SK-N-SH (cell line): ENCODE measurements around the gene TMEM106C. TPM values are rescaled to one million over a fixed set of nuclear protein-coding genes. Genes with fewer than 3 reads are reported as not detected.

Experiments used
- CTCF ChIA-PET: fragments of 300-600, 350-600 bp; formaldehyde crosslinking; extraction: SDS; loops from one replicate; lab custom pipeline; 2021; lab: Yijun Ruan, JAX
- POLR2A ChIA-PET: fragments of 350-600 bp; sonication (Branson Sonifier 250); formaldehyde crosslinking; extraction: SDS; loops from one replicate; lab custom pipeline; 2020; ENCODE audit warnings: antibody characterized with exemption, inconsistent platforms; lab: Yijun Ruan, JAX
- DNase-seq: peaks from one replicate; pipeline ENCODE4 v3.0.0; 2012
- H2AFZ ChIP-seq: fragments of 200-600 bp; sonication (generic); 2 replicates; pipeline ENCODE4 v1.8.1; 2016; ENCODE audit warnings: antibody characterized with exemption, mild to moderate bottlenecking, low read depth
- H3F3A ChIP-seq: fragments of 200-600 bp; sonication (generic); replicated peaks from 2 replicates; pipeline ENCODE3; 2016; ENCODE audit warnings: antibody characterized with exemption, mild to moderate bottlenecking; ENCODE audit not compliant: insufficient read depth
- H3K27ac ChIP-seq, 2 experiments: fragments of 200-500 bp in 1 of 2; fragments of 200-600 bp in 1 of 2; sonication (Bioruptor generic) in 1 of 2; sonication (generic), shearing (Covaris generic) in 1 of 2; 2 replicates each; pipeline versions ENCODE4 v1.5.1 to v1.6.1; 2014 to 2016; ENCODE audit warnings: low read depth in 2 of 2, inconsistent platforms in 1 of 2, low read length in 1 of 2, mild to moderate bottlenecking in 1 of 2, mixed read lengths in 1 of 2
- H3K27me3 ChIP-seq: fragments of 200-600 bp; sonication (generic), shearing (Covaris generic); 2 replicates; pipeline ENCODE4 v1.6.1; 2016; ENCODE audit warnings: mixed run types; ENCODE audit not compliant: insufficient read depth
- H3K36me3 ChIP-seq, 2 experiments: fragments of 200-500 bp in 1 of 2; fragments of 200-600 bp in 1 of 2; sonication (Bioruptor generic) in 1 of 2; sonication (generic) in 1 of 2; replicated peaks in 1 of 2; 2 replicates each; pipeline versions ENCODE3 to v1.5.1; 2014 to 2016; ENCODE audit warnings: low read length in 1 of 2, mild to moderate bottlenecking in 1 of 2; ENCODE audit not compliant: insufficient read depth in 2 of 2, control insufficient read depth in 1 of 2
- H3K4me1 ChIP-seq, 2 experiments: fragments of 200-500 bp in 1 of 2; fragments of 200-600 bp in 1 of 2; sonication (Bioruptor generic) in 1 of 2; sonication (generic), shearing (Covaris generic) in 1 of 2; 2 replicates each; pipeline versions ENCODE4 v1.5.1 to v1.6.1; 2014 to 2016; ENCODE audit warnings: low read depth in 1 of 2, low read length in 1 of 2, mixed run types in 1 of 2; ENCODE audit not compliant: insufficient read depth in 2 of 2, control insufficient read depth in 1 of 2
- H3K4me2 ChIP-seq: fragments of 200-600 bp; sonication (generic), shearing (Covaris generic); 2 replicates; pipeline ENCODE4 v1.6.1; 2017; ENCODE audit warnings: mixed run types
- H3K4me3 ChIP-seq, 2 experiments: fragments of 200-500 bp in 1 of 2; fragments of 200-600 bp in 1 of 2; sonication (Bioruptor generic) in 1 of 2; sonication (generic), shearing (Covaris generic) in 1 of 2; 2 replicates each; pipeline versions ENCODE4 v1.5.1 to v1.8.1; 2014 to 2016; ENCODE audit warnings: low read depth in 2 of 2, inconsistent platforms in 1 of 2, low read length in 1 of 2, mild to moderate bottlenecking in 1 of 2, mixed read lengths in 1 of 2, moderate library complexity in 1 of 2
- H3K79me2 ChIP-seq: fragments of 200-600 bp; sonication (generic); 2 replicates; pipeline ENCODE4 v1.8.1; 2017; ENCODE audit warnings: mild to moderate bottlenecking; ENCODE audit not compliant: insufficient read depth
- H3K9ac ChIP-seq: fragments of 200-600 bp; sonication (generic); 2 replicates; pipeline ENCODE4 v1.6.1; 2017; ENCODE audit warnings: mixed run types
- H3K9me2 ChIP-seq: fragments of 200-600 bp; sonication (generic); 2 replicates; pipeline ENCODE4 v1.6.1; 2017; ENCODE audit warnings: mixed run types
- H3K9me3 ChIP-seq: fragments of 200-600 bp; sonication (generic); 2 replicates; pipeline ENCODE4 v1.6.1; 2017; ENCODE audit warnings: mixed run types, mild to moderate bottlenecking, moderate library complexity
- H4K20me1 ChIP-seq: fragments of 200-600 bp; sonication (generic); 2 replicates; pipeline ENCODE4 v1.6.1; 2017; ENCODE audit warnings: mild to moderate bottlenecking, mixed run types; ENCODE audit not compliant: insufficient read depth
- CHD2 ChIP-seq: fragments of 150-350 bp; IDR thresholded peaks from 2 replicates; pipeline ENCODE4 v1.6.1; 2018; ENCODE audit warnings: low read length; ENCODE audit not compliant: partially characterized antibody
- EZH2phosphoT487 ChIP-seq: fragments of 200-600 bp; sonication (generic); IDR thresholded peaks from 2 replicates; pipeline ENCODE4 v1.6.1; 2017; ENCODE audit warnings: low read depth, mixed run types, mild to moderate bottlenecking, antibody characterized with exemption, moderate library complexity, borderline replicate concordance
- FOXJ3 ChIP-seq: sonication (generic); formaldehyde crosslinking; IDR thresholded peaks from 2 replicates; pipeline ENCODE4 v1.5.1; 2020; ENCODE audit warnings: mild to moderate bottlenecking, missing genetic modification reagents
- GABPA ChIP-seq: IDR thresholded peaks from 2 replicates; pipeline ENCODE4 v1.4.0; 2012; ENCODE audit warnings: low read depth, mild to moderate bottlenecking
- GATA2 ChIP-seq: sonication (generic); formaldehyde crosslinking; IDR thresholded peaks from 2 replicates; pipeline ENCODE4 v1.5.0; 2020; ENCODE audit warnings: mild to moderate bottlenecking, missing genetic modification reagents
- JUND ChIP-seq: IDR thresholded peaks from 2 replicates; pipeline ENCODE4 v1.4.0; 2012
- MAX ChIP-seq: IDR thresholded peaks from 2 replicates; pipeline ENCODE4 v1.4.0; 2012; ENCODE audit warnings: low read depth
- MEF2A ChIP-seq: IDR thresholded peaks from 2 replicates; pipeline ENCODE4 v1.4.0; 2012; ENCODE audit warnings: low read depth, borderline replicate concordance
- NRF1 ChIP-seq: IDR thresholded peaks from 2 replicates; pipeline ENCODE4 v1.6.1; 2012; ENCODE audit warnings: low read depth, mild to moderate bottlenecking, low read length
- RAD21 ChIP-seq: IDR thresholded peaks from 2 replicates; pipeline ENCODE4 v1.6.1; 2012; ENCODE audit warnings: mild to moderate bottlenecking, low read length
- RCOR1 ChIP-seq: fragments of 150-350 bp; IDR thresholded peaks from 2 replicates; pipeline ENCODE4 v1.6.1; 2017; ENCODE audit warnings: antibody characterized with exemption, low read length
- REST ChIP-seq: IDR thresholded peaks from 2 replicates; pipeline ENCODE4 v1.6.1; 2012; ENCODE audit warnings: mild to moderate bottlenecking, low read depth, low read length, moderate library complexity
- RFX5 ChIP-seq: IDR thresholded peaks from 2 replicates; pipeline ENCODE4 v1.6.1; 2012; ENCODE audit warnings: mild to moderate bottlenecking, improper control_type of control experiment, low read length
- RXRA ChIP-seq: IDR thresholded peaks from 2 replicates; pipeline ENCODE4 v1.4.0; 2012; ENCODE audit warnings: low read depth, mild to moderate bottlenecking, borderline replicate concordance
- SIN3A ChIP-seq: IDR thresholded peaks from 2 replicates; pipeline ENCODE4 v1.6.1; 2012; ENCODE audit warnings: low read depth, mild to moderate bottlenecking, low read length, moderate library complexity, borderline replicate concordance
- SMC3 ChIP-seq: IDR thresholded peaks from 2 replicates; pipeline ENCODE4 v1.6.1; 2012; ENCODE audit warnings: low read depth, low read length, improper control_type of control experiment
- TAF1 ChIP-seq: IDR thresholded peaks from 2 replicates; pipeline ENCODE4 v1.6.1; 2012; ENCODE audit warnings: low read depth, mild to moderate bottlenecking, low read length, moderate library complexity, borderline replicate concordance
- TCF12 ChIP-seq: IDR thresholded peaks from 2 replicates; pipeline ENCODE4 v1.4.0; 2012
- USF2 ChIP-seq: fragments of 150-350 bp; IDR thresholded peaks from 2 replicates; pipeline ENCODE4 v1.6.1; 2017; ENCODE audit warnings: antibody characterized with exemption, low read length, low read depth, borderline replicate concordance
- YY1 ChIP-seq: IDR thresholded peaks from 2 replicates; pipeline ENCODE4 v1.4.0; 2012; ENCODE audit warnings: low read depth, mild to moderate bottlenecking
- WGBS: methylation state at CpG from one replicate; pipeline ENCODE4 v1.1.6; 2017; ENCODE audit warnings: low lambda C conversion rate; 5-methylcytosine and 5-hydroxymethylcytosine counted together
- polyA plus RNA-seq, 3 experiments: library from polyadenylated mRNA; depleted of rRNA; stranded (reverse); fragments of >200 nt; gene quantifications; 2 replicates each; pipeline ENCODE4 v1.2.3, GENCODE V29; 2012
- TF ChIP-seq, protein P1 (sequence below): IDR thresholded peaks from 2 replicates; pipeline ENCODE4; 2012
- TF ChIP-seq, protein P2 (sequence below): IDR thresholded peaks from 2 replicates; pipeline ENCODE4 v1.4.0; 2012; ENCODE audit warnings: low read depth, borderline replicate concordance

TMEM106C gene
- polyA plus RNA-seq, 1 of the 3 experiments (the other 2 are of a cell fraction), result 133 TPM

GRCh38 chr12:47980197-47980596 is 16.8 kb downstream of the TMEM106C start (continued):
- TF ChIP-seq CHD2, result no peak
- TF ChIP-seq, protein P1, sequence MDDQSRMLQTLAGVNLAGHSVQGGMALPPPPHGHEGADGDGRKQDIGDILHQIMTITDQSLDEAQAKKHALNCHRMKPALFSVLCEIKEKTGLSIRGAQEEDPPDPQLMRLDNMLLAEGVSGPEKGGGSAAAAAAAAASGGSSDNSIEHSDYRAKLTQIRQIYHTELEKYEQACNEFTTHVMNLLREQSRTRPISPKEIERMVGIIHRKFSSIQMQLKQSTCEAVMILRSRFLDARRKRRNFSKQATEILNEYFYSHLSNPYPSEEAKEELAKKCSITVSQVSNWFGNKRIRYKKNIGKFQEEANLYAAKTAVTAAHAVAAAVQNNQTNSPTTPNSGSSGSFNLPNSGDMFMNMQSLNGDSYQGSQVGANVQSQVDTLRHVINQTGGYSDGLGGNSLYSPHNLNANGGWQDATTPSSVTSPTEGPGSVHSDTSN, result no peak
- no peak for TF ChIP-seq GATA2 (CRISPR knock-in tag)
- no peak for TF ChIP-seq GABPA
- no peak for TF ChIP-seq MAX
- TF ChIP-seq YY1, result no peak
- TF ChIP-seq, protein P2, sequence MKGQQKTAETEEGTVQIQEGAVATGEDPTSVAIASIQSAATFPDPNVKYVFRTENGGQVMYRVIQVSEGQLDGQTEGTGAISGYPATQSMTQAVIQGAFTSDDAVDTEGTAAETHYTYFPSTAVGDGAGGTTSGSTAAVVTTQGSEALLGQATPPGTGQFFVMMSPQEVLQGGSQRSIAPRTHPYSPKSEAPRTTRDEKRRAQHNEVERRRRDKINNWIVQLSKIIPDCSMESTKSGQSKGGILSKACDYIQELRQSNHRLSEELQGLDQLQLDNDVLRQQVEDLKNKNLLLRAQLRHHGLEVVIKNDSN, result no peak

- H3F3A ChIP-seq, result no peaks in the 10 kb centered on the region
- ChIA-PET CTCF (interaction anchor here (1.0 to 1.8 kb wide), 4 partner anchors 17 to 208 kb away, joined by 3 to 6 read pairs (median 3); partner anchors contain the start of genes ASB8 and TMEM106C), POLR2A (interaction anchor here (1.1 kb wide), 1 partner anchor 17 kb away, joined by 3 read pairs; no protein-coding TSS in a partner anchor)
- H2AFZ ChIP-seq, result no peak overlapping the region
- H3K9me2 ChIP-seq, result no peaks in the 10 kb centered on the region
- no peak overlapping the region for H3K27ac ChIP-seq
- H3K36me3 ChIP-seq, result no peaks in the 10 kb centered on the region
- no peaks in the 10 kb centered on the region; the same call in 1 of the 2 replicates for H3K27me3 ChIP-seq
- 55% methylated on average over 10 of the region's 17 CpGs for WGBS
- H3K4me3 ChIP-seq, result no peak overlapping the region
- no peaks in the 10 kb centered on the region for H3K9me3 ChIP-seq
- no peaks in the 10 kb centered on the region for H4K20me1 ChIP-seq
- no peak for DNase-seq
- no peaks in the 10 kb centered on the region for H3K79me2 ChIP-seq
- no peak overlapping the region for H3K9ac ChIP-seq
- peaks cover 0 to 10% of the 10 kb centered on the region in 2 experiments; a peak in 1 of 4 replicates for H3K4me1 ChIP-seq
- no peak overlapping the region for H3K4me2 ChIP-seq
- TF ChIP-seq JUND (no peak), GABPA (no peak), MEF2A (no peak), SMC3 (no peak), RCOR1 (no peak), SIN3A (no peak), TCF12 (no peak), FOXJ3 (CRISPR knock-in tag) (no peak), EZH2phosphoT487 (no peak), TAF1 (no peak), RXRA (no peak), USF2 (no peak), RAD21 (no peak), REST (no peak), RFX5 (no peak), NRF1 (no peak)
- TF ChIP-seq, protein P1, result no peak
- TF ChIP-seq, protein P2, result no peak
Observed at GRCh38 chr12:47980779-47981495, 17.5 kb downstream of the TMEM106C start.
